GM12878 (cell line): ENCODE data around the gene RCOR1. TPM values are rescaled to one million over a fixed set of nuclear protein-coding genes. Genes with fewer than 3 reads are reported as not detected.

ENCODE experiments used
- ATAC-seq: fragments of 200-7000 bp; cut with Tn5 transposase; 3 replicates; pipeline ENCODE4 v1.9.1; 2020; ENCODE audit warnings: mild to moderate bottlenecking, moderate library complexity
- BruUV-seq: library from RNA; stranded (reverse); fragments of 400-500 nt; replicated peaks from 2 replicates; lab custom pipeline; 2021; lab: Mats Ljungman, UMichigan
- CTCF ChIA-PET: fragments of 300-600 bp; sonication (Branson Sonifier 250); formaldehyde crosslinking; extraction: SDS; loops from one replicate; lab custom pipeline; 2021; ENCODE audit warnings: inconsistent platforms; lab: Yijun Ruan, JAX
- POLR2A ChIA-PET: fragments of 350-600 bp; formaldehyde crosslinking; extraction: SDS; loops from one replicate; lab custom pipeline; 2021; ENCODE audit warnings: inconsistent platforms; lab: Charles Lee
- RAD21 ChIA-PET: fragments of 300-600 bp; sonication (Branson Sonifier 250); formaldehyde crosslinking; loops from one replicate; lab custom pipeline; 2023; ENCODE audit warnings: antibody characterized with exemption; ENCODE audit not compliant: unreplicated experiment; lab: Charles Lee
- SMC1A ChIA-PET: fragments of 300-600 bp; sonication (Branson Sonifier 250); formaldehyde crosslinking; loops from one replicate; lab custom pipeline; 2023; ENCODE audit not compliant: unreplicated experiment, uncharacterized antibody; lab: Charles Lee
- DNase-seq: peaks from one replicate; pipeline ENCODE4 v3.0.0-alpha.2; 2011; ENCODE audit warnings: low read depth, low spot score
- FAIRE-seq: peaks from 3 replicates; lab custom pipeline; 2011; peaks lifted over from hg19 to GRCh38; lab: Jason Lieb, UNC
- H2AFZ ChIP-seq: 2 replicates; pipeline ENCODE4 v1.6.0; 2011; ENCODE audit warnings: low read depth, low read length, control low read depth; ENCODE audit not compliant: control insufficient read depth
- H3K27ac ChIP-seq: 2 replicates; pipeline ENCODE4 v1.5.1; 2011; ENCODE audit warnings: control low read depth; ENCODE audit not compliant: control insufficient read depth, insufficient read depth
- H3K27me3 ChIP-seq, 2 experiments: replicated peaks in 1 of 2; 2 replicates each; pipeline versions ENCODE4 v1.6.0 to v1.6.1; 2011; ENCODE audit warnings: low read length in 1 of 2; ENCODE audit not compliant: control insufficient read depth in 2 of 2, insufficient read depth in 2 of 2
- H3K36me3 ChIP-seq, 2 experiments: 2 replicates each; pipeline ENCODE4 v1.5.1; 2011; ENCODE audit warnings: low read length in 1 of 2; ENCODE audit not compliant: control insufficient read depth in 2 of 2, insufficient read depth in 2 of 2
- H3K4me1 ChIP-seq: 2 replicates; pipeline ENCODE4 v1.6.1; 2011; ENCODE audit warnings: mild to moderate bottlenecking, low read length, moderate library complexity, mixed read lengths; ENCODE audit not compliant: control insufficient read depth, insufficient read depth
- H3K4me2 ChIP-seq: 2 replicates; pipeline ENCODE4 v1.6.0; 2011; ENCODE audit warnings: control low read depth; ENCODE audit not compliant: control insufficient read depth, insufficient read depth
- H3K4me3 ChIP-seq: fragments of 200-600 bp; sonication (generic); 2 replicates; pipeline ENCODE4 v1.5.1; 2016
- H3K79me2 ChIP-seq: 2 replicates; pipeline ENCODE4 v1.6.0; 2011; ENCODE audit warnings: low read length; ENCODE audit not compliant: control insufficient read depth, insufficient read depth
- H3K9ac ChIP-seq: 2 replicates; pipeline ENCODE4 v1.8.0; 2011; ENCODE audit warnings: low read length, control low read depth, mixed read lengths; ENCODE audit not compliant: control insufficient read depth, insufficient read depth
- H3K9me3 ChIP-seq: replicated peaks from 3 replicates; pipeline ENCODE4 v1.5.1; 2011; ENCODE audit warnings: mild to moderate bottlenecking, low read length; ENCODE audit not compliant: control insufficient read depth, insufficient read depth
- H4K20me1 ChIP-seq: 2 replicates; pipeline ENCODE4 v1.6.0; 2011; ENCODE audit not compliant: control insufficient read depth, insufficient read depth
- DPF2 ChIP-seq: fragments of 450-650 bp; IDR thresholded peaks from 2 replicates; pipeline ENCODE4 v1.6.1; 2017; ENCODE audit warnings: mild to moderate bottlenecking
- EP300 ChIP-seq, 2 experiments: fragments of 150-350 bp in 1 of 2; IDR thresholded peaks; 2 replicates each; pipeline ENCODE4 v1.6.1; 2011 to 2012; ENCODE audit warnings: low read depth in 2 of 2, low read length in 2 of 2, borderline replicate concordance in 1 of 2, improper control_type of control experiment in 1 of 2, inconsistent platforms in 1 of 2; ENCODE audit not compliant: control insufficient read depth in 1 of 2
- IKZF1 ChIP-seq: fragments of 450-650 bp; conservative IDR thresholded peaks from 2 replicates; pipeline ENCODE4 v1.6.1; 2017; ENCODE audit warnings: antibody characterized with exemption, mild to moderate bottlenecking
- IKZF2 ChIP-seq, 2 experiments: fragments of 450-650 bp; IDR thresholded peaks; 2 replicates each; pipeline ENCODE4 v1.6.1; 2017; ENCODE audit warnings: mild to moderate bottlenecking in 2 of 2, moderate library complexity in 2 of 2
- JUND ChIP-seq: IDR thresholded peaks from 2 replicates; pipeline ENCODE4 v1.6.1; 2012; ENCODE audit warnings: low read depth, mild to moderate bottlenecking, low read length, improper control_type of control experiment, moderate library complexity
- NBN ChIP-seq: fragments of 450-650 bp; IDR thresholded peaks from 2 replicates; pipeline ENCODE4 v1.6.1; 2016
- NFIC ChIP-seq: IDR thresholded peaks from 2 replicates; pipeline ENCODE4 v1.6.1; 2012; ENCODE audit warnings: low read depth, mild to moderate bottlenecking, inconsistent platforms, low read length, moderate library complexity
- NFYB ChIP-seq: IDR thresholded peaks from 2 replicates; pipeline ENCODE4 v1.6.1; 2011; ENCODE audit warnings: low read depth, mild to moderate bottlenecking, low read length, improper control_type of control experiment, moderate library complexity; ENCODE audit not compliant: insufficient read depth
- NRF1 ChIP-seq: conservative IDR thresholded peaks from 2 replicates; pipeline ENCODE4 v1.6.1; 2011; ENCODE audit warnings: mild to moderate bottlenecking, low read depth, low read length, improper control_type of control experiment
- POLR2A ChIP-seq: IDR thresholded peaks from 2 replicates; pipeline ENCODE4 v1.6.1; 2011; ENCODE audit warnings: low read depth, mild to moderate bottlenecking, low read length
- POLR2AphosphoS5 ChIP-seq: IDR thresholded peaks from 2 replicates; pipeline ENCODE4 v1.6.1; 2011; ENCODE audit warnings: mild to moderate bottlenecking, low read length, inconsistent platforms
- RCOR1 ChIP-seq: conservative IDR thresholded peaks from 2 replicates; pipeline ENCODE4 v1.6.1; 2012; ENCODE audit warnings: low read depth, low read length, improper control_type of control experiment
- RELA ChIP-seq: fragments of 450-650 bp; IDR thresholded peaks from 2 replicates; pipeline ENCODE4 v1.8.0; 2014; ENCODE audit warnings: borderline replicate concordance; ENCODE audit not compliant: partially characterized antibody
- RFX5 ChIP-seq: IDR thresholded peaks from 2 replicates; pipeline ENCODE4 v1.6.1; 2011; ENCODE audit warnings: low read depth, low read length, improper control_type of control experiment
- SIN3A ChIP-seq: IDR thresholded peaks from 2 replicates; pipeline ENCODE4 v1.6.1; 2012; ENCODE audit warnings: low read depth, low read length, improper control_type of control experiment
- SREBF2 ChIP-seq: IDR thresholded peaks from 2 replicates; pipeline ENCODE4 v1.6.1; 2012; ENCODE audit warnings: mild to moderate bottlenecking, low read length
- SUZ12 ChIP-seq: fragments of 200-600 bp; sonication (generic); IDR thresholded peaks from one replicate; pipeline ENCODE4 v1.6.1; 2018; ENCODE audit warnings: antibody characterized with exemption, mild to moderate bottlenecking; ENCODE audit not compliant: unreplicated experiment
- TBL1XR1 ChIP-seq: IDR thresholded peaks from 2 replicates; pipeline ENCODE4 v1.6.1; 2012; ENCODE audit warnings: low read depth, low read length, improper control_type of control experiment
- TCF7 ChIP-seq: IDR thresholded peaks from 2 replicates; pipeline ENCODE4 v1.6.1; 2014; ENCODE audit warnings: antibody characterized with exemption, borderline replicate concordance
- ZNF384 ChIP-seq: IDR thresholded peaks from 2 replicates; pipeline ENCODE4 v1.6.1; 2012; ENCODE audit warnings: low read depth, mild to moderate bottlenecking, low read length, improper control_type of control experiment, borderline replicate concordance
- WGBS: methylation state at CpG from one replicate; pipeline ENCODE4 v1.1.6; 2016; ENCODE audit warnings: low lambda C conversion rate; ENCODE audit not compliant: insufficient replicate concordance, insufficient coverage; ENCODE audit errors: missing lambda C conversion rate; 5-methylcytosine and 5-hydroxymethylcytosine counted together
- in situ Hi-C: fragments of 300-500 bp; cut with MboI; formaldehyde crosslinking; loops from 9 replicates; pipeline ENCODE4 v1.14.3; 2018; ENCODE audit warnings: mixed read lengths
- intact Hi-C: fragments of 100-400 bp; cut with micrococcal nuclease; formaldehyde crosslinking; loops from one replicate; pipeline ENCODE4 v1.14.2; 2022; ENCODE audit not compliant: unreplicated experiment
- polyA plus RNA-seq, 11 experiments: library from polyadenylated mRNA; depleted of rRNA in 4 of 11; unstranded in 6 of 11; stranded (reverse) in 5 of 11; fragments of >200 nt; fragmentation: Nextera tagmentation in 4 of 11; fragmentation: Illumina TruSeq in 1 of 11; extraction: Ambion mirVana in 4 of 11; extraction: Trizol in 1 of 11; gene quantifications; 1 replicate in 1 of 11; 2 replicates in 10 of 11; pipeline versions ENCODE4 v1.2.1 to v1.2.3, GENCODE V29; 2011 to 2016; ENCODE audit warnings: inconsistent platforms in 2 of 11, missing spikeins in 2 of 11, low read depth in 1 of 11
- total RNA-seq, 4 experiments: library from RNA; depleted of rRNA in 3 of 4; stranded (reverse); fragments of >200 nt in 3 of 4; fragmentation: Illumina TruSeq in 1 of 4; extraction: Trizol in 1 of 4; gene quantifications; 2 replicates each; pipeline versions ENCODE4 v1.2.1 to v1.2.3, GENCODE V29; 2013 to 2021
- TF ChIP-seq, protein P1 (sequence below): fragments of 450-650 bp; IDR thresholded peaks from 2 replicates; pipeline ENCODE4 v1.6.1; 2017; ENCODE audit warnings: low read depth, mild to moderate bottlenecking, moderate library complexity
- TF ChIP-seq, protein P2 (sequence below): fragments of 450-650 bp; IDR thresholded peaks from 2 replicates; pipeline ENCODE4 v1.6.1; 2017; ENCODE audit warnings: borderline replicate concordance
- TF ChIP-seq, protein P3 (sequence below): IDR thresholded peaks from 2 replicates; pipeline ENCODE4 v1.6.1; 2012; ENCODE audit warnings: low read depth, low read length, improper control_type of control experiment

The RCOR1 gene
- total and polyA plus RNA-seq, 10 of the 15 experiments (the other 5 are each of a cell fraction or from before 2014, with no cell fraction given): 1.6 to 12.2 (median 4.4) TPM

DNA sequence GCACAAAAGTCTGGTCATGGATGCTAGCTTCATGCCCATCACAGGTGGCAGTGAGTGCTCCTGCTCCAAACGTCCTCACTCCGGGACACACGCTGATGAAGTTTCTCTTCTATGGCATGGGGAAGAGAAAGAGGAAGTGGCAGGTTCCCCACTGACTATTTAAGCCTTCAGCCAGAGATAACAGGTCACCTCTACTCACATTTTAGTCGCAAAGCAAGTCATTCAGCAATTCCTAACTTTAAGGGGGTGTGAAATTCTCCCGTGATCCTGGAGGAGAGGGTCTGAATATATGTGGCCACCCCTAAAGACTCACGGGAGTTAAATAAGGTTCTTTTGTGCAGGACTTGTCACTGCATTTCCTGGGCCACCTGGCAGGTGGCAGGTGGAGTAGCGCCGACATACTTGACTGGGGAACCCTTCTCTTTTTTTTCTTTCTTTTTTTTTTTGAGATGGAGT is 18.8 kb upstream of the RCOR1 start:
- Histone ChIP-seq H4K20me1 (no peaks in the 10 kb centered on the region), H3K9ac (no peak overlapping the region), H3K4me3 (0 out of 2 replicates have a peak overlapping the region, but pooled peaks have one; percentile 5), H3K79me2 (no peaks in the 10 kb centered on the region), H2AFZ (no peak overlapping the region; the same call in 1 of the 2 replicates), H3K9me3 (no peaks in the 10 kb centered on the region), H3K4me1 (peaks cover 9% of the 10 kb centered on the region), H3K4me2 (peak overlapping the region; percentile 31; the same call in 1 of the 2 replicates), H3K27ac (no peak overlapping the region), H3K27me3 (no peaks in the 10 kb centered on the region), H3K36me3 (no peaks in the 10 kb centered on the region)
- RAD21 ChIA-PET: no interaction called here
- in situ Hi-C loops (no loop called here), intact Hi-C loops (no loop called here)
- SMC1A ChIA-PET: interaction anchor here (1.2 to 1.5 kb wide), 2 partner anchors 21 to 48 kb away, joined by 4 read pairs; no protein-coding TSS in a partner anchor
- CTCF ChIA-PET: interaction anchor here (0.6 kb wide), 1 partner anchor 240 kb away, joined by 3 read pairs; no protein-coding TSS in a partner anchor
- POLR2A ChIA-PET: interaction anchor here (0.7 kb wide), 1 partner anchor 9 kb away, joined by 4 read pairs; no protein-coding TSS in a partner anchor
- DNase-seq (no peak), FAIRE-seq (no peak), ATAC-seq (peak; percentile 88)
- no TSS peak for BruUV-seq
- 10% methylated on average over 8 of the region's 8 CpGs for WGBS
- TF ChIP-seq JUND (no peak), RFX5 (no peak), SREBF2 (no peak), NFIC (no peak), SIN3A (no peak), SUZ12 (no peak), POLR2AphosphoS5 (no peak), TBL1XR1 (no peak), IKZF1 (peak; percentile 43; the same call in 1 of the 2 replicates), IKZF2 (IDR thresholded peaks at IDR 0.05) (peak; percentile 58 to 59; a peak in 2 of 4 replicates), EP300 (IDR thresholded peaks at IDR 0.05; ENCODE audit: borderline replicate concordance in 1 of 2, control insufficient read depth in 1 of 2, low read depth in 2 of 2, low read length in 2 of 2) (no peak), NBN (no peak), ZNF384 (no peak), DPF2 (peak; percentile 38; the same call in 1 of the 2 replicates), NFYB (no peak), RCOR1 (no peak), NRF1 (no peak), TCF7 (no peak), RELA (no peak), POLR2A (no peak)
- TF ChIP-seq, protein P1, sequence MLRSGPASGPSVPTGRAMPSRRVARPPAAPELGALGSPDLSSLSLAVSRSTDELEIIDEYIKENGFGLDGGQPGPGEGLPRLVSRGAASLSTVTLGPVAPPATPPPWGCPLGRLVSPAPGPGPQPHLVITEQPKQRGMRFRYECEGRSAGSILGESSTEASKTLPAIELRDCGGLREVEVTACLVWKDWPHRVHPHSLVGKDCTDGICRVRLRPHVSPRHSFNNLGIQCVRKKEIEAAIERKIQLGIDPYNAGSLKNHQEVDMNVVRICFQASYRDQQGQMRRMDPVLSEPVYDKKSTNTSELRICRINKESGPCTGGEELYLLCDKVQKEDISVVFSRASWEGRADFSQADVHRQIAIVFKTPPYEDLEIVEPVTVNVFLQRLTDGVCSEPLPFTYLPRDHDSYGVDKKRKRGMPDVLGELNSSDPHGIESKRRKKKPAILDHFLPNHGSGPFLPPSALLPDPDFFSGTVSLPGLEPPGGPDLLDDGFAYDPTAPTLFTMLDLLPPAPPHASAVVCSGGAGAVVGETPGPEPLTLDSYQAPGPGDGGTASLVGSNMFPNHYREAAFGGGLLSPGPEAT: no peak
- TF ChIP-seq, protein P2, sequence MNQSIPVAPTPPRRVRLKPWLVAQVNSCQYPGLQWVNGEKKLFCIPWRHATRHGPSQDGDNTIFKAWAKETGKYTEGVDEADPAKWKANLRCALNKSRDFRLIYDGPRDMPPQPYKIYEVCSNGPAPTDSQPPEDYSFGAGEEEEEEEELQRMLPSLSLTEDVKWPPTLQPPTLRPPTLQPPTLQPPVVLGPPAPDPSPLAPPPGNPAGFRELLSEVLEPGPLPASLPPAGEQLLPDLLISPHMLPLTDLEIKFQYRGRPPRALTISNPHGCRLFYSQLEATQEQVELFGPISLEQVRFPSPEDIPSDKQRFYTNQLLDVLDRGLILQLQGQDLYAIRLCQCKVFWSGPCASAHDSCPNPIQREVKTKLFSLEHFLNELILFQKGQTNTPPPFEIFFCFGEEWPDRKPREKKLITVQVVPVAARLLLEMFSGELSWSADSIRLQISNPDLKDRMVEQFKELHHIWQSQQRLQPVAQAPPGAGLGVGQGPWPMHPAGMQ: no peak
- TF ChIP-seq, protein P3, sequence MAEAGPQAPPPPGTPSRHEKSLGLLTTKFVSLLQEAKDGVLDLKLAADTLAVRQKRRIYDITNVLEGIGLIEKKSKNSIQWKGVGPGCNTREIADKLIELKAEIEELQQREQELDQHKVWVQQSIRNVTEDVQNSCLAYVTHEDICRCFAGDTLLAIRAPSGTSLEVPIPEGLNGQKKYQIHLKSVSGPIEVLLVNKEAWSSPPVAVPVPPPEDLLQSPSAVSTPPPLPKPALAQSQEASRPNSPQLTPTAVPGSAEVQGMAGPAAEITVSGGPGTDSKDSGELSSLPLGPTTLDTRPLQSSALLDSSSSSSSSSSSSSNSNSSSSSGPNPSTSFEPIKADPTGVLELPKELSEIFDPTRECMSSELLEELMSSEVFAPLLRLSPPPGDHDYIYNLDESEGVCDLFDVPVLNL: no peak
